ENCODE data around the gene HERC3.

HERC3 gene

DNA sequence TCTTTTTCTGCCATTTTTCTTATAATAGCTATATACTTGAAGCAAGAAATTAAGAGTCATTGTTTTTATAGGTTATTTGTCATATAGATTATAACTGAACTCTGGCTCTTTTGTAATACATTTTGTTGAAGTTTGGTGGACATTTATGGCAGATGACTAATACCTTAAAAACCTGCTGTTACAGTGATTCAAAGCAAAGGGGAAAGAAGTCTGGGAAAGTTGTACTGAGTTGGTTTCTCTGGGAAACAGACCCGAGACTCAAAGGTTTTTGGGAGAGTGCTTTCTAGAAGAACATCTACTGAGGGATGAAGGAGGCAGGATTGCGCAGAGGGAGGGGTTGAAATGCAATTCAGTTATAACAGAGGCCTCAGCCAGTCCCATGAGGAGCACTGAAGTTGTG, 69.5 kb downstream of the HERC3 start:
- no peak for DNase-seq

DNA sequence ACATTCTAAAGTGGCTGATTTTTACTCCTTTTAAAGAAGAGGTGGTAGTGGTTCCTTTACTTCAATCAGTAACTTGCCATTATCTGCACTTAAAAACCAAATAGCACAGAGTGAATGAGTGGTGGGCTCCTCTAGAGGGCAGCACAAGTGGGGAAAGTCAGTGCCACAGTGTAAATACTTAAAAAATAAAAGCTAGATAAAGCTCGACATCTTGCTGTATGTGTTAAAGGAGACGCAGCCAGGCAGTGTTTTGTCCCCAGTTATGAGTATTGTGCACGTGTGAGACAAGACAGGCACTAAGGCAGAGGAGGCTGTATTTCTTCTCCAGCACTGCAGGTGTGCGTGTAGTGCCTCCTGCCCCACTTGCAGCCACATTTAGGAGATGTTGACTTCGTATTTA, 80.7 kb downstream of the HERC3 start:
- DNase-seq: no peak

DNA sequence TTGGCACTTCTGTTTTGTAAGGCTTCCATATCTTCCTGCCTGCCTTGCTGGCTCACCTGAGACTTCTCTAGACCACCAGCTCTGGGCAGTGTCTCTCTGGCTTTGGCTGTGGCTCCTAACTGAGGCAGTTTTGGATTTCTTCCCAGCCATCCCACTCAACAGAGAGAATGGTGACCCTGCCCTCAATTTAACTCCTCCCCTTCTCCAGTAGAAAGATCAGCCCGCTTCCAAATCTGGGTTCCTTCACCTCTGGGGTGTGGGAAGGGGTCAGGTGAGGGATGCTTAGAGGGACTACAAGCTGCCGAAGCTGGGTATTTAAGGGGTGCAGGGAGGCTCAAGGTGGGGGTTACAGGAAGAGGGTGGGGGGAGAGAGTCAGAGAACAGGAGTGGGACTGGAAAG, 81.6 kb downstream of the HERC3 start:
- DNase-seq: no peak

DNA sequence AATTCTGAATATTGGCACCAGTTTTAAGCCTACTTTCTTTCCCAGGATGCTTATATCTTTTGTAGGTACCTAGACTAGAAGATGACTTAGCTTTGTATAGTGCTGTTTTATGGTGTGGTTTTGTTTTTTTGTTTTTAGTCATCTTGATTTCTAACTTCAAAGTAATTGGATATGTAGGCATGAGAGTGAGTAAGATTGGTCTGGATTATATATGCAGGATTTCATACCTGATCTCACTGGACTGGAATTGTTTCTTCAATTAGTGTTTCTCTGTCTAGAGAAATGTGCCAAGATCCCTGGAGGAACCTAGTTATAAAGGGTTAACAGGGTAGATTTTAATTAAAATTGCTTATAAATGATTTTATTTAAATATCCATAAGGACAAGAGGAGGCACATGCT, 82.3 kb downstream of the HERC3 start:
- DNase-seq: no peak

DNA sequence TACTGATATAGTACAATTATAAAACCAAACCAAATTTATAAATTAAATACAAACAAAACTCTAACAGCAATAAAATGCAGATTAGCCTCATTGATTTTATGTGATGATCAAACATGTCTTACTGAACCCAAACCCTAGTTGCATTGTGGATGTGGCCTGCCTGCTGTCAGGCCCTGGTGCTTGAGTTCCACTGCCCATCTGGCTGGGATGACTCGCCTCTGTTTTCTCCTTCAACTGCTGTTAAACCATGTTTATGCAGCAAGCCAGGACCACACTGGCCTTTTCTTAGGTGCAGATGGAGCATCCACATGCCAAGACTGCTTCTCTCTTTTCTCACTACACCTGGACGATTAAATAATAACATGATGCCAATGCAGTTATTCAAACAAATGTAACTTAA, 82.7 kb downstream of the HERC3 start:
- no peak for DNase-seq

DNA sequence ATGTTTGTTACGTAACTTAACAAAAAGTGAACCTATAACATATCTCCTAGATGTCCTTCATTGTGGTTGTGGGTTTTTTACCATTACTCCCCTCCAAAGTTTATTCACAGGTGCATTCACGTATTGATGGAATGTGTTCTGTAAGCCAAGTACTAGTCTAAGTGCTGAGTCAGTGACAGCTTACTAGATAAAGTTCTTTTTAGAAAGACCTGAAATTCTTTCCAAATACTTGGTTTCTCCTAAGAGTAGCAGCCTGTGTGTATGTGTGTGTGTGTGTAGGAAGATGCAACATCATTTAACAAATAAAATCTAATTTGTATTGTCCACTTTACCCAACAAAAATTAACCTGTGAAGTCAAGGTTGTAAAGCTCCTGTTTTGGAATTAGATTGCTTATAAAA, 83.3 kb downstream of the HERC3 start:
- DNase-seq: no peak

DNA sequence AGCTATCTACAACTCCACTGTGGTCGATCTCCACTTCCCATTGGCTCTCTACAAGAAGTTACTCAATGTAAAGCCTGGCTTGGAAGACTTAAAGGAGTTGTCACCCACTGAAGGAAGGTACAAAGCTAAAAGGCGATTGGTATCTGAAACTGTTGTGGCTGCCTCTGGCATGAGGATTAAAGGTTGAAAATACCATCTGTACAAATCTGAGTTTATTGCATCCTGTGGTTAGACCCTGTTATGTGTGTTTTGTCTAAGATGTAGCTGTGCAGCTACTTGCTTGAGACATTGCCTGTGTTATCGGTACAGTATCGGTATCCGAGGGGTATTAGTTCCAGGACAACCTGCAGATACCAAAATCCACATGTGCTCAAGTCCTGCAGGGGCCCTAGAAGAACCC, 88.9 kb downstream of the HERC3 start:
- no peak for DNase-seq

DNA sequence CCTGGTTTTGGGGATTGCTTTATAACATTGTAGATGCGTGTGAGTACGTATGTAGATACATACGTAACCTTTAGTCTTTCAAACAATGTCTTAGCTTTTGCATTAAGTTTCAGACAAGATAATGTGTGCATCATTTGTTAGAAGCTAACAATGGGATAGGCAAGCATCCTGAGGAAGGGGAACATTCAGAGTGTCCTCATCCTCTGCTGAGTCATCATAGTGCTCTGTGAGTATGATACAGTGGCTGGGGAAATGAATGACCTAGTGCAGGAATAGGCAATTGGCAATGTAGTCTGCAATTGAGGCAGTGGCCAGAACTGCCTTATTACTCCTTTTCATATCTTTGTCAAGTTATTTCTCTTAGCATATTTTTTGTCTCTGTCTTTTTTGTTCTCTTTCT, 98.1 kb downstream of the HERC3 start:
- DNase-seq: no peak

DNA sequence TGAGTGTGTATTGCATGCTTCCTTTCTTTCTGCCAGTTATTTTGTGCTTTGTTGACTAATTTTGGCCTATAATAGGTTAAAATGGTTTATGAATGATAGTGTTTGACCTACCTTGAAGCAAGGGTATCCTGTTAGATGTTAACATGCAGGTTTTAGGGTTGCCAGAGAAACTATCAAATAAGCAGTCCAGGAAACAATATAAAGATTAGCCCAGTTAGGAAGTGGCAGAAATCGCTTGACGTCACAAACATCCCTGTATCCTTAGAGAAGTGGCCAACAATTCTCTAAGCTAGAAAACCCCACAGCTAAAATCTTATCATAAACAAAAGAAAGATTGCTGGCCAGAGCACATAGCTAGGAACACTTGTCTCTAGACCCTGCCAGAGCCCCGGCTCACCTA, 101.5 kb downstream of the HERC3 start:
- no peak for DNase-seq

DNA sequence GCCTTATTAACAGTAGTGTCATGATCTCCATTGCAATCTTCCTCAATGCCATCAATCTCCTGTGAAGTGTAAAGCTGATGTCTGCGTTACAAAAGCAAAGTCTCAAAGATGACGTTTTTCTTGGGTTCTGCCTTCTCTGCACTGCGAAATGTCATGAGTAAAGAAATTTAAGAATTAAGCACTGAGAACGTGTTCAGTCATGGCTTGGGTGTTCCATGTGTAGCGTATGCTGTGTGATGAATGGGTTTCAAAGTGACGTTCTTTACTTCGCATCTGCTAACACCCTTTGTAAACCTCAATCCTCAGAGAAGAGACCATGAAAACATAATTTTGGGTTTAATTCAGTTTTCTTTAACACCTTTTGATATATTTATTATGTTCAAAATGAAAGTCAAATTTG, 104.3 kb downstream of the HERC3 start:
- no peak for DNase-seq

DNA sequence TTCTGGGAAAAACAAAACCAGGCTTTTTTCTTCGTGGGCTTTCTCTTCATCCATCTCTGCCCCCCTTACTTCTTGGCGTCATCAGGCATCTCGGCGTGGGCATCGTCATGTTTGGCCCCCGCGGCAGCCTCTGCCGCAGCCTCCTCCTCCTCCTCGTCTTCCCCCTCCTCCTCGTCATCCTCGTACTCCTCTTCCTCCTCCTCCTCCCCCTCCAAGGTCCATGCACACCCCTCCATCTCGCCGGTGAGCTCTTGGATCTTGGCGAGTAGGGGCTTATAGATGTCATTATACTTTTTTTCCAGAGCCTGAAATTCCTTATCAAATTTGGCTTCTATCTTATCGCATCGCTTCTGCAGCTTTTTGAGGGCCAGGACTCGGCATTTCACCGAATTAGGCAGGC, 104.9 kb downstream of the HERC3 start:
- no peak for DNase-seq

DNA sequence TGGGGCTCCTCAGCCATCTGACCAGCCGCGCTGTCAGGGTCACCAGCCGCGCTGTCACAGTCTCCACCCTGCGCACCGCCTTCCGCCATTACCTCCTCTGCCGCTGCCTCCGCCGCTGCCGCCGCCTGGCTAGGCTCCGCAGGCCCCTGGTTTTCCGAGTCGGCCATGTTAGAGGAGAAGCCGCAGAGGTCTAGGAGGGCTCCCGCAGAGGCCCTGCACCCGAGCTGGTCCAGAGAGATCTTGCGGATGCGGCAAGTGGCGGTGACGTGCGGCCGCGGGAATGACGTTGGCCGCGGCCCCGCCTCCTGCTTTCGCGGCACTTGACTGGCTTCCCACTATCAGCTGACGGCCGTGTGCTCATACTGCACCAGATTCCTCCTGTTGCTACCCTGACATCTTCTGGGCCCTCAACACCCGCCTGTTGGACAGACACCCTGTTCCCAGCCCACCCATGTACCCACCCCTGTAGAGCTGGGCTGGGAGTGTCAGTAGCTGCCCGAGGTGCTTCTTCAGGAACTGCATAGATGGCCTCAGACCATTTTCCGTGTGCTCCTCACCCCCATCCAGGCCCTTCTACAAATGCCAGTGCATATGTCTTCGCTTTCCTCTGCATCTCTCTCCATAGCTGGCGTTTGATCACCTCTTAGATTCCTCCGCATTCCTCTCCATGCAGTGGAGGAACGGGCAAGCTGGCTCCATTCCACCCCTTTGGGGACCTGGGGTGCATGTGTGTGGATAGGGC, 105.5 kb downstream of the HERC3 start, which contains the start of gene NAP1L5:
TSS of gene NAP1L5 (minus strand) at position 242 of the 742 bp plus-strand sequence. CDS start at position 167, 75 bp downstream.
- no peak for DNase-seq

DNA sequence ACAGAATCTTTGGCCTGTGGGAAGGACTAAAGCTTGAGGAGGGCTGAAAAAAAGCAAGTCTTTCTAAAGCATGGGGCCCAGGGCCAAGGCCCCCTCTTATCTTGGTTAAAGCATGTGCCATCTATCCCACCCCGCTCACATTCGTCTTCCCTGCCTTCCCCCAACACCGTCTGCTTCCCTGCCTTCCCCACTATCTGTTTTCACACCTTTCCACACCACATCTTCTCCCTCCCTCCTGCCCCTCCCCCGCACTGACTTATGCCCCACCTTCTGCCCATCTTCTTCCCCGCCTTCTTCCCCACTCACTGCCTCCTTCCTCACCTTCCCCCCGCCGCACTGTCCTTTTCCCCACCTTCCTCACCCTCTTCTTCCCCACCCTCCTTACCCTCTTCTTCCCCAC, 106.2 kb downstream of the HERC3 start:
- DNase-seq: no peak

DNA sequence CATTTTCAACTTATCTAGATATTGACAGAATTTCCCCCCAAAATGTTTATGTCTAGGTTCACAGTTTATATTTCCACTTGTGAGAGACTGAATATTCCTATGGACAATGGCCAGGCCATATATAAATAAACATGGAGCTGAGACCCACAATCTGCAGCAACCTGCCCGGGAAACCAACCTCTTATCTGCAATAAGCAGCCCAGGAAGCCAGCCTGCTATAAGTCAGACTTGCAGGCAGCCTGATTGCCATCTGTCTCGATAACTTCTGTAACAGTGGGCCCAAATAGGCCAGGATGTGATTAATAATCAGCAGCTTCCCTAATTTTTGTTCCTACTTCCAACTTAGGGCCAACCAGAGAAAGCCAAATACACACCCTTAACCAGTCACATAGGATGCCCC, 110.5 kb downstream of the HERC3 start:
- no peak for DNase-seq

DNA sequence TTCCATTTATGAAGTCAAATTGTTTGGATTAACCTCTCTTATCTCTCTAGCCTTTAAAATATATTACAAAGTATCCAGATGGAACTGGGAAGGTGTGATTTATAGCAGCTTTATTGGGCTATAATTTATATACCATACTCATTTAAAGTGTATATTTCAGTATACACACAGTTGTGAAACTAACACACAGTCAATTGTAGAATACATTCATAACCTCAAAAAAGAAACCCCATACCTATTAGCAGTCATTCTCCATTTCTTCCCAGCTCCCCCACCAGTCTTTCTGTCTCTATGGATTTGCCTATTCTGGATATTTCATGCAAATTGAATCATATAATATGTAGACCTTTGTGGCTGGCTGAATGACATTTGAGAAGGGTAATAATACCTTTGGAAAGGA, 112.9 kb downstream of the HERC3 start:
- no peak for DNase-seq

DNA sequence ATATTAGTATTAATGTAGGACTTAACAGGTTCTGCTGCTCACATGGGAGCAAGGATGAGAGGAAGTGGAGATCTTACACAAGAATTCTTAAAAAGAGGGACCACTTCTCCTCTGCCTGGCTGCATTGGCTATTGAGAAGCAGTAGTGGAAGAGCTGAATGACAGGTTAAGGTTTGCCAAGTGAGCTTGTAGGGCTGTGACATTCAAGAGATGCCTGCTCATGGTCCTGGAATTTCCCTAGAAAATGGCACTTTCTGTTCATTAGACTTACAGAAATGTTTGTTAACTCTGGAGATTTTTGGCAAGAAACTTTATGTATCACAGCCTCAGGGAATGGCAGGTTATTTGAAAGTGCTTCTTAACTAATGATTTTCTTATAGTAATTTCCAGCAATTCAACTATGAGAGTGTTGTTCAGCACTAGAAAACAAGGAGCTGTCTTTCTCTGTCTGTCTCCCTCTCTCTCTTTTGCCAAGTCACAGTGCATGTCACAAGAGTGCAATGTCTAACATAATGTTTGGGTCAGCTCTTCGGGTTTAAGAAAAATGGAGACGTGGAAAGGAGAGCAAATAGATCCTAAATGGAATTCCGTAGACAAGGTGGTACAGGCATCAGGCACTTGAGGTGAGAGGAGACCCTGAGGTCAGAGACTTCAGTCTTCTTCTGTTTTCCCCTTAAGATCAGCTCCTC, 113.7 kb downstream of the HERC3 start:
- no peak for DNase-seq

DNA sequence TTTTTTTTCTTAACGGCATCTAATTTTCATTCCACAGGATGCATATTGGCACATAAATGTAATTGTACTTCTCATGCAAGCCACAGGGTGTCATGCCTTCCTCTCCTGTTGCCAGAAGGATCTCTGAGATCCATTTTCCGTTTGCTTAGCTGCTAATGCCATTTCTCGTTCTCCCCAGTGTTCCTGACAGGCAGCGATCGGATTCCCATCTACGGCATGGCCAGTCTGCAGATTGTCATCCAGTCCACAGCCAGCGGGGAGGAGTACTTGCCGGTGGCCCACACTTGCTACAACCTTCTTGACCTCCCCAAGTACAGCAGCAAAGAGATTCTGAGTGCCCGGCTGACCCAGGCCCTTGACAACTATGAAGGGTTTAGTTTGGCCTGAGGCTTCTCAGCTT, 114.3 kb downstream of the HERC3 start:
- DNase-seq: peak; percentile 6 to 28

DNA sequence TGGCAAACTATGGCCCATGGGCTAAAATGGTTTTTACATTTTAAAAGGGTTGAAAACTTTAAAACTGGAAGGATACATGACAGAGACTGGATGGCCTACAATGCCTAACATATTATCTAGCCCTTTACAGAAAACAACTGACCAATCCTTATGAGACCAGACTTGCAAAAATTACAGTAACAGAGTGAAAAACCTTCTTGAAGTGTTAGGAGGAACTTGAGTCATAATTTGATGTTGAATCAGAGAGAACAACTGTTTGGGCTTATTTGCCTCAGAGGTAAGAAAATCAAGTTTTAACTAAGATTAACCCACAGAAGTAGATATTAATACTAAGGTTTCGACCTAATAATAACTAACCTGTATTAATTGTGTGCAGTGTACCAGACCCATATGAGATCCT, 117.7 kb downstream of the HERC3 start:
- DNase-seq: no peak

DNA sequence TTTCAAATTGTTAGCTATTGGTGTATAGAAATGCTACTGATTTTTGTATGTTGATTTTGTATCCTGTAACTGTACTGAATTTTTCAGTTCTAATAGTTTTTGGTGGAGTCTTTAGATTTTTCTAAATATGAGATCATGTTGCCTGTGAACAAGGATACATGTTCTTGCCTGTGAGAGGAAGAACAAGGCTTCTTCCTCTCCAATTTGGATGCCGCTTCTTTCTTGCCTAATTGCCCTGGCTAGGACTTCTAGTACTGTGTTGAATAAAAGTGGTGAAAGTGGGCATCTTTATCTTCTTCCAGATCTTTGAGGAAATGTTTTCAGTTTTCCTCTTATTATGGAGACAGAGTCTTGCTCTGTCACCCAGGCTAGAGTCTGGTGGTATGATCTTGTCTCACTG, 121.5 kb downstream of the HERC3 start:
- DNase-seq: no peak

DNA sequence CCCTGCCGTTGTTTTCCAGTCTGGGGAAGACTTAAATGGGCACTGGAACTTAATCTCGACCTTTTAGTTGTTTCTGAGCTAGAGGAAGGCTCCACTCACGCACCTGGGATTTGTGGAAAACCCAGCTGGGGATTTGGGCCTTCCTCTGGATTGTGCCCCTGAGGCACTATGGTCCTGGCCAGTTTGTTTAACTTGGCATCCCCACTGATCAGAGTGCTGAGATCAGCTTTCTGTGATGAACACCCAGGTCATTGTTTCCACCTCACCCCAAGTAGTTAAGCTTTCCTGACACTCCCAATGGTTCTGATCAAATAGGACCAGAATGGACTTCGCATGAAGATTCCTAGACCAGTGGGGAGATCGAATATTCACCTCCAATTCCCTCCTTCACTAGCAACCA, 125.8 kb downstream of the HERC3 start:
- no peak for DNase-seq

DNA sequence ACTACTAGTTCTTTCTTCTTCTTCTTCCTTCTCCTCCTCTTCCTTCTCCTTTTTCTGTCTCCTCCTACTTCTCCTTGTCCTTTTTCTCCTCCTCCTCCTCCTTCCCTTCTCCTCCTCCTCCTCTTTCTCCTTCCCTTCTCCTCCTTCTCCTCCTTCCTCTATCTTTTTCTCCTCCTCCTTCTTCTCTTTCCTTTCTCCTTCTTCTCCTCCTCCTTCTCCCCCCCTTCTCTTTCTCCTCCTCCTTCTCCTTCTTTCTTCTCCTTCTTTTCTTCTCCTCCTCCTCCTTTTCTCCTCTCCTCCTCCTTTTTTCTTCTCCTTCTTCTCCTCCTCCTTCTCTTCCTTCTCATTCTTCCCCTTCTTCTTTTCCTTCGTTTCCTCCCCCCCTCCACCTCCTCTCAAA, 127.1 kb downstream of the HERC3 start:
- no peak for DNase-seq

DNA sequence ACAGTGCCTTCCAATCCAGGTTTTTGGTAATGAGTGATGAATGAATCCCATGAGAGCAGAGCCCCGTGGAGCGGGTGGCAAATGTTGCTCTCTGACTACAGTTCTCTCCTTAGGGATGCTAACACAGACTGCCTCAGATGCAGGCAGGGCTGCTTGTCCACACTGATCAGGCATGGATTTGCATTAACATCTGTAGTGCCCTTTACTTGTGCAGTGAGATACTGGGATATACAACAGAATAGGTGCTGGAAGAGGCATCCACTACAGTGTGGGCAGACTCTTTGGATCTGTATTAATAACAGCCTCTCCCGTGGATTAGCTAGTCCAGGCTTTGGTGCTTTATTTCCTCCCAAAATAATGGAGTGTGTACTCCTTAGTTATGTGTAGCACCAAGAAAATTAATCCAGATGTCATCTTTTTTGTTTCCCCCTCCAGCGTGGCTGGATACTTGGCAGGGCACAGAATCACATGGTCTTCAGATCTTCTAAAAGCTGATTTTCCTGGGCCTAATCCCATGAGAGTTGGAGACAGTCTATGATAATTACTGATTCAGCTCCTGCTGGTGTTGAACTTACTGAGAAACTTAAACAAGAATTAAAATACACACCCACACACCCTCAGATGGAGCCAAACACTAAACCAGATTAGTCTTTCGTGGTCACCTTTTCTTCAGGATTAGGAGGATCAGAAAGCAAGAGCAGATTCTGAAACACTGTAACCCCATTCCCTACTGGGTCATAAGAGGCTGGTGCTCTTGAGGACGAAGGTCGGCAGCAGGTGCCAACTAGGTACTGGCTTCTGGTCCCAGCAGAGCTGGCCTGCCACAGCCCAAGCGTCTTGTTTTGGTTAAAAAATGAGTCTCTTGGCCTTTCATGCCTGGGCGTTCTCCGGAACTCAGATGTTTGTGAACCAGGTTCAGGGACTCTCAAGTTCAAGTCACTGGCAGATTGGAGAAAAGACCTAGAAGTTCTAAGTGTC, 128.5 kb downstream of the HERC3 start:
- DNase-seq: no peak

DNA sequence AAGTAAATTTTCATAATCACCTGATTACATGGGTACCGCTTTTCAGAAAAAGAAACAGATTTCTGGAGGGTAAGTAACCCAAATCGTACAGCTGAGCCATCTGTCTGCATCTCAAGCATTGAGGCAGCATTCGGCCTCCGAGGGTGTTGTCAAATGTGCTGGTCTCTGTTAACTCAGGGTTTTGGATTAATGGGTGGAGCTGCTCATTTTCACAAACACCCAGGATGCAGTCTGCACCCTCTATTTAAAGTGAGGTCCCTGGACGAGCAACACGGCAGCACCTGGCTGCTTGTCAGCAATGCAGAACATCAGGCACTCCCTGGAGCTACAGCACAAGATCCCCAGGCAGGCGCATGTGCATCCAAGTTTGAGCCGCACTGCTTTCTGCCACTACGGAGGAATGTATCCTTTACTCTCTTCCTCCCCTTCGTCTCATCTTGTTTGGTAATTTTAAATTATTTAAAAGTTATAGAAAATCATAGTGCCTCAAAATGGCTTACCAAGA, 130.0 kb downstream of the HERC3 start:
- no peak for DNase-seq

Data from SHP77 (cell line).